ENCODE measurements around the gene XBP1. TPM values are rescaled to one million over a fixed set of nuclear protein-coding genes. Genes with fewer than 3 reads are reported as not detected.

Gene XBP1
- total RNA-seq, 3 donors from 2014 or later, result 156 to 1,772 (median 1,383) TPM

DNA sequence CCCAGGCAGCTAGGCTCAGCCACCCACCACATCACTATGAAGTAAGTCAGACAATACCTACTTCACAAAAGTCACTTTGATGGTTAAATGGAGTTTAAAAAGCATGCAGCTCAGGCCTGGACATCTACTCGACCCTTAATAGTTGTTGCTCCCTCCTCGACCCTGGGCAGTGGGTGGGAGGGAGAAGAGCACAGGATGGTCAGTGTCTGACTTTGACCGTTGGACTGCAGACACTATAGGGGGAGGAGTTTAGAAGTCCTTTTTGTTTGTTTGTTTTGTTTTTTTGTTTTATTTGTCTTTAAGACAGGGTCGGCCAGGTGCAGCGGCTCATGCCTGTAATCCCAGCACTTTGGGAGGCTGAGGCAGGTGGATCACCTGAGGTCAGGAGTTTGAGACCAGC, 38.6 kb upstream of the XBP1 start:
- H3K27ac ChIP-seq, result no peak overlapping the region
- TF ChIP-seq POLR2A (IDR thresholded peaks at IDR 0.05) (no peak), CTCF (IDR thresholded peaks at IDR 0.05) (no peak), POLR2AphosphoS5 (IDR thresholded peaks at IDR 0.05) (no peak)

GRCh38 chr22:28837640-28838039, 37.3 kb upstream of the XBP1 start:
- no peak for DNase-seq (ENCODE audit: low spot score in 2 of 2)
- H3K27ac ChIP-seq, result no peak overlapping the region
- TF ChIP-seq CTCF (IDR thresholded peaks at IDR 0.05) (no peak), POLR2AphosphoS5 (IDR thresholded peaks at IDR 0.05) (no peak)
- no peaks in the 10 kb centered on the region for H3K9me3 ChIP-seq
- H3K4me3 ChIP-seq, result no peak overlapping the region
- no peaks in the 10 kb centered on the region for H3K4me1 ChIP-seq
- no peaks in the 10 kb centered on the region for H3K36me3 ChIP-seq
- no peaks in the 10 kb centered on the region for H3K27me3 ChIP-seq
- intact Hi-C loops (cut with DNase I; ENCODE audit: low total_unique reads), result loop anchor here (10.0 kb wide), 1 partner anchor 233 kb away; no protein-coding TSS in a partner anchor

More for the DNA sequence above, 38.6 kb upstream of the XBP1 start:
- Histone ChIP-seq H3K36me3 (no peaks in the 10 kb centered on the region), H3K4me3 (no peak overlapping the region), H3K4me1 (no peaks in the 10 kb centered on the region), H3K27me3 (no peaks in the 10 kb centered on the region), H3K9me3 (no peaks in the 10 kb centered on the region)
- intact Hi-C loops (cut with DNase I; ENCODE audit: low total_unique reads), result loop anchor here (10.0 kb wide), 1 partner anchor 234 kb away; no protein-coding TSS in a partner anchor
- DNase-seq (ENCODE audit: low spot score in 2 of 2), result no peak

- intact Hi-C loops (cut with DNase I; ENCODE audit: low total_unique reads), result loop anchor here (10.0 kb wide), 1 partner anchor 231 kb away; no protein-coding TSS in a partner anchor
- Histone ChIP-seq H3K9me3 (no peaks in the 10 kb centered on the region), H3K4me1 (no peaks in the 10 kb centered on the region), H3K4me3 (no peak overlapping the region), H3K27ac (no peak overlapping the region), H3K36me3 (no peaks in the 10 kb centered on the region), H3K27me3 (no peaks in the 10 kb centered on the region)
- TF ChIP-seq POLR2A (IDR thresholded peaks at IDR 0.05), result no peak
- no peak for TF ChIP-seq CTCF (IDR thresholded peaks at IDR 0.05)
- no peak for TF ChIP-seq POLR2AphosphoS5 (IDR thresholded peaks at IDR 0.05)
- DNase-seq (ENCODE audit: low spot score in 2 of 2), result no peak
Observed at GRCh38 chr22:28835630-28836189, 35.3 kb upstream of the XBP1 start.

GRCh38 chr22:28833276-28833923, 33.0 kb upstream of the XBP1 start:
- DNase-seq (ENCODE audit: low spot score in 2 of 2), result no peak
- Histone ChIP-seq H3K27ac (no peak overlapping the region), H3K27me3 (no peaks in the 10 kb centered on the region), H3K9me3 (no peaks in the 10 kb centered on the region), H3K4me3 (no peak overlapping the region), H3K4me1 (no peaks in the 10 kb centered on the region), H3K36me3 (no peaks in the 10 kb centered on the region)
- intact Hi-C loops (cut with DNase I; ENCODE audit: low total_unique reads), result loop anchor here (10.0 kb wide), 1 partner anchor 229 kb away; no protein-coding TSS in a partner anchor
- TF ChIP-seq POLR2AphosphoS5 (IDR thresholded peaks at IDR 0.05) (no peak), POLR2A (IDR thresholded peaks at IDR 0.05) (no peak), CTCF (IDR thresholded peaks at IDR 0.05) (no peak)

DNA sequence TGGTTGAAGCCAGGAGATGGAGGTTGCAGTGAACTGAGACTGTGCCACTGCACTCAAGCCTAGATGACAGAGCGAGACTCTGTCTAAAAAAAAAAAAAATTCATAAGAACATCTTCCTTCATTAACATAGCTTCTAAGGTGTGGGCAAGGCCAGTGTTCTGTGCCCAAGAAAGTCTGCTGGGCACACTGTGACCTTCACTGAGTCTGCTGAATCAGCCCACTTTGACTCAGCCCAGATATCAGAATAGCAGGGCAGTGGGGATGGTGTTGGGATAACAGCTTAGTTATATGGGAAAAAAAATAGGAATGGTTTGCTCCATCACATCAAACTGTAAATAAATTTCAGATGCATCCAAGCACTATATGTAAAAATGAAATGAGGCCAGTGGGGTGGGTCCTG, 32.4 kb upstream of the XBP1 start:
- DNase-seq (ENCODE audit: low spot score in 2 of 2), result no peak

More for the DNA sequence above, 32.4 kb upstream of the XBP1 start:
- H3K36me3 ChIP-seq, result no peaks in the 10 kb centered on the region
- no peaks in the 10 kb centered on the region for H3K27me3 ChIP-seq
- TF ChIP-seq POLR2AphosphoS5 (IDR thresholded peaks at IDR 0.05) (no peak), POLR2A (IDR thresholded peaks at IDR 0.05) (no peak), CTCF (IDR thresholded peaks at IDR 0.05) (no peak)
- no peak overlapping the region for H3K27ac ChIP-seq
- H3K4me1 ChIP-seq, result no peaks in the 10 kb centered on the region
- H3K4me3 ChIP-seq, result no peak overlapping the region
- H3K9me3 ChIP-seq, result no peaks in the 10 kb centered on the region
- intact Hi-C loops (cut with DNase I; ENCODE audit: low total_unique reads), result loop anchor here (10.0 kb wide), 1 partner anchor 228 kb away; no protein-coding TSS in a partner anchor
